ENCODE data around the gene ENKUR. TPM values are rescaled to one million over a fixed set of nuclear protein-coding genes. Genes with fewer than 3 reads are reported as not detected.

Gene ENKUR
- total and polyA plus RNA-seq, 10 of the 15 experiments (the other 5 are each of a cell fraction or from before 2014, with no cell fraction given), result 0.01 to 0.19 (median 0.11) TPM; not detected in 6

DNA sequence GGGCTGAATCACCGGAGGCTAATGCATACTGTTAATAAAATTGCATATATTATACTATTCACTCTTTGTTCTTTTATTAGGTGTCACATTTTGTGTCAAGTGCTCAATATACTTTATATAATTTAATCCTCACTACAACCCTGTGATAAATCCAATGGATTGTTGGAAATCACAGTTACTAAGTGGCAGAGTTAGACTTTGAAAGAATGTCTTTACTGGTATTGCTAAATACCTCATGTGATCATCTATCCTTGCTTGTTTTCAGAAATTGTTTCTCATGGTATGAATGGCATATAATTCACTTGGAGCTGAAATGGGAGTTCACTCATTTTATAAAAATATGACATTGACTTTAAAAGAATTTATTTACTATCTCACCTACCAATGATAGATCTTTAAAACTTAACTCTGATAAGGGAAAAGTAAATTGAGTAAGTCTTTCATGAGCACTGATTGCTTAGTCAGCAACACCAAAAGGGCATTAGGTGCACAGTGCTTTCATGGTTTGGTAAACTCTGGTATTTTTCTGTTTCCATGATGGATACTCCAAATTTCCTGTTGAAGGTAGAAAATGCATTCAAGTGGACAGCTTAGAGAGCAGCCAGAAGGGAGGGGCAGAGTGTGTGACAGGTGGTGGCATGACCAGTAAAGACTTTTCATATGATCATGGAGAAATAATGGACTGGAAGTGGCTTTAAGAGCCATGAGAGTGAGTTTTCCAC is 22.6 kb downstream of the ENKUR start:
- H3K27ac ChIP-seq (ENCODE audit: control insufficient read depth, insufficient read depth), result no peak overlapping the region
- in situ Hi-C loops (cut with MboI), result no loop called here
- 100% methylated on average over 1 of the region's 1 CpG for WGBS (ENCODE audit: insufficient coverage, insufficient replicate concordance, low lambda C conversion rate, missing lambda C conversion rate)
- H3K4me2 ChIP-seq (ENCODE audit: control insufficient read depth, insufficient read depth), result no peak overlapping the region
- H4K20me1 ChIP-seq (ENCODE audit: control insufficient read depth, insufficient read depth), result no peaks in the 10 kb centered on the region
- no peaks in the 10 kb centered on the region for H3K79me2 ChIP-seq (ENCODE audit: control insufficient read depth, insufficient read depth, low read length)
- H3K4me3 ChIP-seq, result no peak overlapping the region
- CTCF ChIA-PET, result interaction anchor here (1.1 to 1.6 kb wide), 2 partner anchors 375 to 377 kb away, joined by 3 to 5 read pairs; no protein-coding TSS in a partner anchor
- POLR2A ChIA-PET, result no interaction called here
- no peak for FAIRE-seq
- H3K36me3 ChIP-seq (ENCODE audit: control insufficient read depth in 2 of 2, insufficient read depth in 2 of 2, low read length in 1 of 2), result no peaks in the 10 kb centered on the region
- TF ChIP-seq ZNF274 (IDR thresholded peaks at IDR 0.05; ENCODE audit: insufficient read depth, insufficient read length) (no peak), YBX1 (IDR thresholded peaks at IDR 0.05) (no peak), SUZ12 (IDR thresholded peaks at IDR 0.05; ENCODE audit: unreplicated experiment) (no peak), SMC3 (IDR thresholded peaks at IDR 0.05; ENCODE audit: borderline replicate concordance, low read length) (no peak), RAD51 (IDR thresholded peaks at IDR 0.05) (no peak), RAD21 (IDR thresholded peaks at IDR 0.05; ENCODE audit: insufficient read depth, low read depth, low read length) (no peak), MYC (IDR thresholded peaks at IDR 0.05; ENCODE audit: insufficient read depth, insufficient read length, insufficient replicate concordance, low read length, severe bottlenecking) (no peak), IKZF2 (IDR thresholded peaks at IDR 0.05) (no peak), SMAD5 (IDR thresholded peaks at IDR 0.05; ENCODE audit: low read depth) (no peak), IKZF1 (conservative IDR thresholded peaks at IDR 0.05) (no peak), ZNF217 (IDR thresholded peaks at IDR 0.05) (no peak)
- intact Hi-C loops (cut with micrococcal nuclease; ENCODE audit: unreplicated experiment), result loop anchor here (5.0 kb wide), 1 partner anchor 266 kb away; no protein-coding TSS in a partner anchor
- no TSS peak for BruUV-seq (replicated peaks)
- H2AFZ ChIP-seq (ENCODE audit: control insufficient read depth, low read depth, low read length), result no peak overlapping the region
- no peaks in the 10 kb centered on the region for H3K4me1 ChIP-seq (ENCODE audit: control insufficient read depth, insufficient read depth, low read length)
- H3K9me3 ChIP-seq (replicated peaks; ENCODE audit: control insufficient read depth, insufficient read depth, low read length), result no peaks in the 10 kb centered on the region
- RAD21 ChIA-PET (ENCODE audit: unreplicated experiment), result interaction anchor here (0.8 kb wide), 1 partner anchor 180 kb away, joined by 3 read pairs; no protein-coding TSS in a partner anchor
- ATAC-seq, result no peak
- no peak for DNase-seq (ENCODE audit: low read depth, low spot score)
- H3K9ac ChIP-seq (ENCODE audit: control insufficient read depth, insufficient read depth, low read length), result no peak overlapping the region
- H3K27me3 ChIP-seq (replicated peaks in 1 of 2; ENCODE audit: control insufficient read depth in 2 of 2, insufficient read depth in 2 of 2, low read length in 1 of 2), result no peaks in the 10 kb centered on the region
- SMC1A ChIA-PET (ENCODE audit: uncharacterized antibody, unreplicated experiment), result interaction anchor here (0.7 to 1.1 kb wide), 3 partner anchors 87 to 376 kb away, joined by 3 read pairs; no protein-coding TSS in a partner anchor
